HG03469 (cell line): ENCODE data around the gene DUS2.
"Not testable (repeated sequence)": the region's sequence is repeated elsewhere in the genome, so short reads cannot be mapped to it uniquely, and the experiment has no call there.

Experiments used
- ATAC-seq: cut with Tn5 transposase; IDR thresholded peaks from one replicate; pipeline ENCODE4 v1.9.1; 2021; ENCODE audit warnings: mild to moderate bottlenecking, moderate library complexity, moderate number of reproducible peaks; ENCODE audit not compliant: unreplicated experiment

Gene DUS2

DNA sequence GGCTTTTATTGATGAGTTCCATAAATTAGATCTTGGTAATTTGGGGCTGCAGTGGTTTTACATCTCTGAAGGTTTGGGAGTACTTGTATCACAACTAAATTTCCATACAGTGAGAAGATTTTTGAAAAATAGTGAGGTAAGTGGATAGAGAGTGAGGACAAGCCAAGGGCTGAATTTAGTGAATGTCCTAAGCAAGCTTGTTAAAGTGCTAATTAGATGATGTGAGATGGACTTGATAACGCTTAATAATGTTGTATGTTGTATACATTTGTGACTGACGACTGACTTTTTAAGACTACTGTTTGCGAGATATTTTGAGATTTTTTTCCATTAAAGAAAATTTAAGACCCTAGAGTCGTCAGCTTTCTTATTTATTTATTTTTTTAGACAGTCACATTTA, 66.0 kb downstream of the DUS2 start:
- ATAC-seq: no peak

GRCh38 chr16:68090130-68090529, 67.0 kb downstream of the DUS2 start:
- no peak for ATAC-seq

DNA sequence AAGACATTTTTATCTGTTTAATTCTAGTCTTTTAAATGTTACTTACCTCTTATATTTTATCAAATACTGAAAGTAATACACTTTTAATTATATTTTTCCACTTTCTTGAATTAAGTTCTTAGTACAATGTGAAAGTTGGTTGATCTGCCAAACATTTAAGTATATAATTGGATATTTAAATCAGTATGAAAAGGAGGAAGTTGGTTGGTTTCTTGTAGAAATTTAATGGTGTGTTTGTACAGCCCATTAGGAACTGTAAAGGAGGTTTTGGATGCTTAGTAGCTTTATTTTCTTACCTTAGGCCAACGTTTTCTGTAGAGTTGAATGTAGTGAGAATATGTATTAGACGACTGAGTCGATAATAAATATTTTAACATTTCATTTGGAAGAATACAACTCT, 67.4 kb downstream of the DUS2 start:
- no peak for ATAC-seq

DNA sequence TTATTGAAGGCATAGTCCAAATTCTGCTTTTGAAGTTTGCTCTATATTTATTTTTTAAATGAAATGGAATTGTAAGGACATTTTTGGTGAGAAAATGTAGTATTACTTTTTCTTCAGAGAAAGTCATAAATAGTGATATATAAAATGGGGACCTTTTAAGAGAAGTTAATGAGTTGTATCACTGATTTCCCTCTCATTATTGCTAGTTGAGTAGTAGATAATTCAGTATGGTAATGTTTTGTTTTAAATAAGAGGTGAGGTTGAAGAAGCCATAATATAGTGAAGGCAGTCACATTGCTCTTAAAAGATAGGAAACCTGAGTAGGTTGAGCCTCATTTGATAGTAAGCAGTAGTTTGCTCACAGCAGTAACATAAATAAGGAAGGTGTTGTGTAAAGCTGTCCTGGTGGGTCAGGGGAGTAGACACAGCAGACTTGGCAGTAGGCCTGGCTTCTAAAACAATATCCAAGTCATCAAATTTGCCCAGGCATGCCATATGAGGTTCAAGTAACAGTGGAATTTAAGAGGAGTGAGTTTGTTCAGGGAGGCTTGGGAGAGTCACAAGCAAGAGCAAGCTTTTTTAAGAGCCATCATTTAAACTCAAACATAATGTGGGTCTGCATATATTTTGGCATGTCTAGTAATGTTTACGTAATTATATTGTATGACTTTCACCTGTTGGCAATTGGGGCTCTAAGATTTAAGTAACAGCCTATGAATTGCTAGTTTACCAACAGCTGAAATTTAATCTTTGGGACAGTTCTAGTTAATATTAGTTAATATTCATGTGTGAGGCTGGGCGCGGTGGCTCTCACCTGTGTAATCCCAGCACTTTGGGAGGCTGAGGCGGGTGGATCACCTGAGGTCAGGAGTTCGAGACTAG, 68.5 kb downstream of the DUS2 start:
- no peak for ATAC-seq

DNA sequence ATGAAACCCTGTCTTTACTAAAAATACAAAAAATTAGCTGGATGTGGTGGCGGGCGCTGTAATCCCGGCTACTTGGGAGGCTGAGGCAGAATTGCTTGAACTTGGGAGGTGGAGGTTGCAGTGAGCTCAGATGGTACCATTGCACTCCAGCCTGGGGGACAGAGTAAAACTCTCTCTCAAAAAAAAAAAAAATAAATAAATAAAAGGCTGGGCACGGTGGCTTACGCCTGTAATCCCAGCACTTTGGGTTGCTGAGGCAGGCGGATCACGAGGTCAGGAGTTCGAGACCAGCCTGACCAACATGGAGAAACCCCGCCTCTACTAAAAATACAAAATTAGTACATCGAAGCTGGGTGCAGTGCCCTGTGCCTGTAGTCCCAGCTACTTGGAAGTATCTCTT, 69.2 kb downstream of the DUS2 start:
- not testable (repeated sequence) for ATAC-seq

DNA sequence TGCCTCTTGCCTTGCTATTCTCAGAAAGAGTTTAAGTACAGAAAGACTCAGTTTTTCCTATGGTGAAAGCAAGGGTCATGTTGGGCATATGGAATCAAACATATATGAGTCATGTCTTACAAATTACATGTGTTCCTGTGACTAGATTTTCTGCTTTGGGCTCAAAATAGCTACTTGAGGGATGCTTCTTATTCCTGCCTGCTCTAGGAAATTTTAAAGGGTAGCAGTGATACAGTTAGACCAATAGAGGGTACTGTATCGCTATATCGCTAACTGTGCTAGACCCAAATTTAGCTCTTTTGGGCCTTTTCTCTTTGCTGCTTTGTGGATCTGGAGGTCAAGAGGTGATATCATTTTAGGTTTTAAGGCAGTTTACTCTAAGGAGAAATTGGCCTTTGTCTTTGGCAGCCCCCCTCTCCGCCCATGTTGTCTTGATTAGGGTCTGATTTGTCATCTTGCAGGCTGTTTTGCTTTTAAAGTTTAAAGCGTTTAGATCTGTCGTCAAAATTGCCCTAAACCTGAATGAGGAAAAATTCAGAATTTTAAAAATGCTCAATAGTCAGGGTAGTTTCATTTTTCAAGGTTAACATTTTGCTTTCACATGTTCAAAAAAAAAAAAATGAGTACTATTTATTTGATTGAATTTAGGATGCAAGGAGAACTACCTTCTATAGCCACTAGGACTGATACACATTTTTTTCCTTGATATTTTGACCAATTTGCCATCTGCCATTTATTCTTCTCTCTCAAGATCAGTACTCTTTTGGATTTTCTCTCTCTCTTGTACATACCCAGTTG, 70.9 kb downstream of the DUS2 start:
- ATAC-seq: no peak

DNA sequence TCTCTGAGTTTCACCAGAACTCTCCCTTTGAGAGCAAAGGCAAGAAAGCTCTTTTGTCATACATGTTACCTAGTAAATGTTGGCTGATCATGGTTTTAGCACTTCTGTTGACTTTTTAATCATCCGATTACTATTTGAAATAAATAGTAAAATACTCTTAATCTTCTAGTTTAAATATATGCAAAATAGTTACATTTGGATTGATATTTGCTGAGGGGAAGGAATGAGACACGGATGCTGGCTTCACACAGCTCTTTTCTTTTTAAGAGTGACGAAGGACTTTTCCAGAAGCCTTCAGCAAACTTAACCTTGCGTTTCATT, 71.5 kb downstream of the DUS2 start:
- ATAC-seq: no peak

DNA sequence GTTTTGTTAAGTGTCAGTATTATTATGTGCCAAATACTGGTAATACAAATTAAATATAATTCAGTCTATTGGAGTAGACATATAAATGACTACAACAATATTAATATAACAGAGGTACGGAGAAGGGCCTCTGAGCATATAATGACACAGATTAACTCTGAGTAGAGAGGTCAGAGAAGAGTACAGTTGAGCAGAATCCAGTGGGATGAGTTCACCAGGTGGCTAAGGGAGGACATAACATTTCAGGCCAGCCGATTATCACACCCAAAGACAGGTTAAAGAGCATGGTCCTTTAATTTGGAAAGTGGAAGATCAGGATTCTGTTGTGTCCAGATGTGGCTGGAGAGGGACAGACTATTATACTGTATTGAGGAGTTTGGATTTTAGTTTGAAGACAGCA, 73.4 kb downstream of the DUS2 start:
- no peak for ATAC-seq

DNA sequence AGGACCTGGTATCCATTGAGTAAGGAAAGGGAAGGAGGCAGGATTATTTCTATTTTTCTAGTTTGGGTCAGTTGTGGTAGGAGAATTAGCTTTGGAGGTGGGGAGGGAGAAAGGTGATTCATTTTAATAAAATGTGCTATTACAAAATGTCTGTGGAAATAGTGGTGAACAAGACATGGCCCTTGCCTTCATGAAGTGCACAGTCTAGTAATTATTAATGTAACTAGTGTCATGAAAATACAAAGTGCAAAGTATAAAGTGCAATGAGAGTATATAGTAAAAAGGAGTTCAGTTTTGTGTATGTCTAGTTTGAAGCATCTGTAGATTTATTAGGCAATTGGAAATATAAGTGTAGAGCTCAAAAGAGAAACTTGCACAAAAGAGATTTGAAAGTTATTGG, 74.0 kb downstream of the DUS2 start:
- ATAC-seq: no peak

DNA sequence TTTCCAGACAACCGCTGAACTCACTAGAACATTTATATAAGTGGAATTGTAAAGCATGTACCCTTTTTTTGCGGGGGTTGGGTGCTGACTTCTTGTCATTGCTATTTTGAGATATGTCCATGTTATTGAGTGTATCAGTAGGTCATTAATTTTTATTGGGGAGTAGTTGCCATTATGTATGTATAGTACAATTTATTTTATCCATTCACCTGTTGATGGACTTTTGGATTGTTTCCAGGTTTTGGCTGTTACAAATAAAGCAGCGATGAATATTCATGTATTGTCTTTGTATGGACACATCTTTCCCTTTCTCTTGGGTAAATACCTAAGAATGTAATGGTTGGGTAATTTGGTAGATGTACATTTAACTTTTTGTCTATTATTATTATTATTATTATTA, 74.8 kb downstream of the DUS2 start:
- ATAC-seq: no peak

- ATAC-seq: no peak
These were observed 77.4 kb downstream of the DUS2 start for GRCh38 chr16:68100488-68100887.

DNA sequence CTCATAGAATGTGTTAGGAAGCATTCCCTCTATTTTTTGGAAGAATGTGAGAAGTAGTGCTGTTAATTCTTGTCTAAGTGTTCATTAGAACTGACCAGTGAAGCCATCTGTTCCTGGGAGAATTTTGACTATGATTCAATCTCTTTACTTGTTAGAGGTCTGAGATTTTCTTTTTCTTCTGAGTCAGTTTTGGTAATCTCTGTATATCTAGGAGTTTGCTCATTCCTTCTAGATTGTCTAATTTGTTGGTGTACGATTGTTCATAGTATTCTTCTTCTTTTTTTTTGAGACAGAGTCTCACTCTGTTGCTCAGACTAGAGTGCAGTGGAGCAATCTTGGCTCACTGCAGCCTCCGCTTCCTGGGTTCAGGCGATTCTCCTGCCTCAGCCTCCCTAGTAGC, 82.5 kb downstream of the DUS2 start:
- no peak for ATAC-seq

DNA sequence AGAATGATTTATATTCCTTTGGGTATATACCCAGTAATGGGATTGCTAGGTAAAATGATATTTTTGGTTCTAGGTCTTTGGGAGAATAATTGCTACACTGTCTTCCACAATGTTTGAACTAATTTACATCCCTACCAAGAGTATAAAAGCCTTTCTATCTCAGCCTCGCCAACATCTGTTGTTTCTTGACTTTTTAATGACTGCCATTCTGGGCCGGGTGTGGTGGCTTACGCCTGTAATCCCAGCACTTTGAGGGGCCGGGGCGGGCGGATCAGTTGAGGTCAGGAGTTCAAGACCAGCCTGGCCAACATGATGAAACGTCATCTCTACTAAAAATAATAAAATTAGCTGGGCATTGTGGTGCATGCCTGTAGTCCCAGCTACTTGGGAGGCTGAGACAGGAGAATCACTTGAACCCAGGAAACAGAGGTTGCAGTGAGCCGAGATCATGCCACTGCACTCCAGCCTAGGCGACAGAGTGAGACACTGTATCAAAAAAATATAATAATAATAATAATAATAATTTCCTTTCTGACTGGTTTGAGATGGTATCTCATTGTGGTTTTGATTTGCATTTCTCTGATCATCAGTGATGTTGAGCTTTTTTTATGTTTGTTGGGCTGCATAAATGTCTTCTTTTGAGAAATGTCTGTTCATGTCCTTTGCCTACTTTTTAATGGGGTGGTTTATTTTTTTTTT, 84.3 kb downstream of the DUS2 start:
- ATAC-seq: not testable (repeated sequence)

- not testable (repeated sequence) for ATAC-seq
These were observed 86.1 kb downstream of the DUS2 start for GRCh38 chr16:68109156-68109555.

DNA sequence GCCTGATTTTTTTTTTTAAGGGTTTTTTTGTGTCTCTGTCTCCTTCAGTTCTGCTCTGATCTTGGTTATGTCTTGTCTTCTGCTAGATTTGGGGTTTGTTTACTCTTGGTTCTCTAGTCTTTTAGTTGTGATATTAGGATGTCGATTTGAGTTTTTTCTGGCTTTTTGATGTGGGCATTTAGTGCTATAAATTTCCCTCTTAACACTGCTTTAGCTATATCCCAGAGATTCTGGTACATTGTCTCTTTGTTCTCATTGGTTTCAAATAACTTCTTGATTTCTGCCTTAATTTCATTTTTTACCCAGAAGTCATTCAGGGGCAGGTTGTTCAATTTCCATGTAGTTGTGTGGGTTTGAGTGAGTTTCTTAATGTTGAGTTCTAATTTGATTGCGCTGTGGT, 87.5 kb downstream of the DUS2 start:
- not testable (repeated sequence) for ATAC-seq

GRCh38 chr16:68111379-68111778, 88.3 kb downstream of the DUS2 start:
- no peak for ATAC-seq

GRCh38 chr16:68113059-68113761, 90.1 kb downstream of the DUS2 start:
- no peak for ATAC-seq

DNA sequence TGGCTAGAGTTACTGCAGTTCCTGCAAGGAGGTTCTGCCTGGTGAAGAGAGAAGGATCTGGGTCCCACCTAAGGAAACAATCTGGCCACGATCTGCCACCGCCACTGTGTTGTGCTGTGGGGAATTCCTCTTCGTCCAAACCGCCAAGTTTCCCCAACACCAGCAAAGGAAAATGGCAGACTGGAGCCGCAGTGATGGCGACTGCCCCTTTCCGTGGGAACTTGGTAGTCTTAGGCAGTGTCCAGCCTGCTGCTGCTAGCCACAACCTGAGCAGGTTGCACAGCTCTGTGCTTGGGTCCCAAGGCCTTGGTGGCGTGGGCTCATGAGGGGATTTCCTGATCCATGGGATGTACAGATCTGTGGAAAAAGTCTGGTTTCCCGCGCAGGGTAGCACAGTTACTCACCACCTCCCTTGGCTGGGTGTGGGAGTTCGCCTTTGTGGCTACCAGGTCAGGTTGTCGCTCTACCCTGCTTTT, 90.7 kb downstream of the DUS2 start:
- no peak for ATAC-seq

DNA sequence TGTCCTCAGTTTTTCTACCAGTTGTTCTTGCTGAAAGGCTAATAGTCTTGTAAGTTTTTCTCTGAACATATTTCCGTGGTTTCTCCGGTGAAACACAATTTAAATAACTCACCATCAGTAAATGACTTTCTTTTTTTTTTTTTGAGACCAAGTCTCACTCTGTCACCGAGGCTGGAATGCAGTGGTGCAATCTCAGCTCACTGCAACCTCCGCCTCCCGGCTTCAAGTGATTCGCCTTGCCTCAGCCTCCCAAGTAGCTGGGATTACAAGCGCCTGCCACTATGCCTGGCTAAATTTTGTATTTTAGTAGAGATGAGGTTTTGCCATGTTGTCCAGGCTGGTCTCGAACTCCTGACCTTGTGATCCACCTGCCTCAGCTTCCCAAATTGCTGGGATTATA, 91.9 kb downstream of the DUS2 start:
- ATAC-seq: not testable (repeated sequence)

- ATAC-seq: no peak
These were observed 92.8 kb downstream of the DUS2 start for GRCh38 chr16:68115851-68116250.
